GM18951 (cell line): ENCODE measurements around the gene HOXC5.

Experiments used
- POLR2A ChIP-seq: IDR thresholded peaks from 4 replicates; pipeline ENCODE4 v1.6.1; 2011; ENCODE audit warnings: mild to moderate bottlenecking; ENCODE audit not compliant: insufficient read length, insufficient read depth; ENCODE audit errors: extremely low read depth
- in situ Hi-C: fragments of 300-500 bp; cut with MboI; formaldehyde crosslinking; loops from one replicate; pipeline ENCODE4 v1.12.0; 2022; ENCODE audit warnings: low sequenced_read_pairs, mixed read lengths, inconsistent platforms; ENCODE audit not compliant: unreplicated experiment

HOXC5 gene

GRCh38 chr12:53991077-53991460 lies 41.8 kb upstream of the HOXC5 start:
- no peak for TF ChIP-seq POLR2A
- in situ Hi-C loops, result no loop called here

GRCh38 chr12:53992377-53992889 lies 40.4 kb upstream of the HOXC5 start:
- in situ Hi-C loops, result no loop called here
- TF ChIP-seq POLR2A, result no peak

- in situ Hi-C loops, result no loop called here
Measured at GRCh38 chr12:53993162-53994008, 39.5 kb upstream of the HOXC5 start.

GRCh38 chr12:53994009-53994263 lies 38.9 kb upstream of the HOXC5 start:
- TF ChIP-seq POLR2A, result no peak
- in situ Hi-C loops, result no loop called here

More at GRCh38 chr12:53993162-53994008, 39.5 kb upstream of the HOXC5 start:
- TF ChIP-seq POLR2A, result no peak

GRCh38 chr12:53994264-53995001 lies 38.4 kb upstream of the HOXC5 start:
- in situ Hi-C loops, result no loop called here
- TF ChIP-seq POLR2A, result no peak

- no peak for TF ChIP-seq POLR2A
- in situ Hi-C loops, result no loop called here
Measured at GRCh38 chr12:53995002-53995377, 37.9 kb upstream of the HOXC5 start.

- no peak for TF ChIP-seq POLR2A
- in situ Hi-C loops, result no loop called here
Measured at GRCh38 chr12:53995378-53996239, 37.2 kb upstream of the HOXC5 start.

GRCh38 chr12:53996240-53997203 lies 36.3 kb upstream of the HOXC5 start:
- in situ Hi-C loops, result no loop called here
- no peak for TF ChIP-seq POLR2A

- no peak for TF ChIP-seq POLR2A
- in situ Hi-C loops, result no loop called here
Measured at GRCh38 chr12:53997204-53998109, 35.4 kb upstream of the HOXC5 start.

- in situ Hi-C loops, result no loop called here
Measured at GRCh38 chr12:53998110-53998899, 34.5 kb upstream of the HOXC5 start.

GRCh38 chr12:53998900-53999236 lies 34.0 kb upstream of the HOXC5 start:
- no peak for TF ChIP-seq POLR2A
- in situ Hi-C loops, result no loop called here

More at GRCh38 chr12:53998110-53998899, 34.5 kb upstream of the HOXC5 start:
- TF ChIP-seq POLR2A, result no peak
